B cell (primary cell): ENCODE measurements around the gene MED25.

Experiments
- EZH2 ChIP-seq: IDR thresholded peaks from 2 replicates; pipeline ENCODE4 v1.6.1; 2012; ENCODE audit warnings: borderline replicate concordance, low read depth, mild to moderate bottlenecking, moderate library complexity, low read length; ENCODE audit not compliant: insufficient read depth, poor library complexity, severe bottlenecking
- TF ChIP-seq, protein P1 (sequence below): fragments of 200-600 bp; IDR thresholded peaks from one replicate; pipeline ENCODE4 v1.8.0; 2022; ENCODE audit warnings: antibody characterized with exemption, mild to moderate bottlenecking

DNA sequence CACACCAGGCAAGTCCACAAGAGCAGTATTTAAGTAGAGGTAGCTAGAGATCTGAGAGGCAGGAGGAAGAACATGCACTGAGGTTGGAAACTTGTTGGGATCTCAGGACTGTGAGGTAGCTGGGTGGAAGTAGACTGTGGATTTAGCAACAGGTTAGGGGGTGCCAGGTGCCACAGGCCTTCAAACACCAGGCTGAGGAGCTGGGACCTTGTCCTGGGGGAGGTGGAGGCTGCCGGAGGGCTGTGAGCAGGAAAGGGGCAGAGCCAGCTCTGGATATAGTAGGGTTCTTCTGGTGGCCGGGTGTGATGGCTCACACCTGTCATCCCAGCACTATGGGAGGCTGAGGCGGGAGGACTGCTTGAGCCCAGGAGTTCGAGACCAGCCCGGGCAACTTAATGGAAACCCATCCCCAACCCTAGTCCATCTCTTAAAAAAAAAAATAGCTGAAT, 8.1 kb upstream of the MED25 start:
- TF ChIP-seq, protein P1, sequence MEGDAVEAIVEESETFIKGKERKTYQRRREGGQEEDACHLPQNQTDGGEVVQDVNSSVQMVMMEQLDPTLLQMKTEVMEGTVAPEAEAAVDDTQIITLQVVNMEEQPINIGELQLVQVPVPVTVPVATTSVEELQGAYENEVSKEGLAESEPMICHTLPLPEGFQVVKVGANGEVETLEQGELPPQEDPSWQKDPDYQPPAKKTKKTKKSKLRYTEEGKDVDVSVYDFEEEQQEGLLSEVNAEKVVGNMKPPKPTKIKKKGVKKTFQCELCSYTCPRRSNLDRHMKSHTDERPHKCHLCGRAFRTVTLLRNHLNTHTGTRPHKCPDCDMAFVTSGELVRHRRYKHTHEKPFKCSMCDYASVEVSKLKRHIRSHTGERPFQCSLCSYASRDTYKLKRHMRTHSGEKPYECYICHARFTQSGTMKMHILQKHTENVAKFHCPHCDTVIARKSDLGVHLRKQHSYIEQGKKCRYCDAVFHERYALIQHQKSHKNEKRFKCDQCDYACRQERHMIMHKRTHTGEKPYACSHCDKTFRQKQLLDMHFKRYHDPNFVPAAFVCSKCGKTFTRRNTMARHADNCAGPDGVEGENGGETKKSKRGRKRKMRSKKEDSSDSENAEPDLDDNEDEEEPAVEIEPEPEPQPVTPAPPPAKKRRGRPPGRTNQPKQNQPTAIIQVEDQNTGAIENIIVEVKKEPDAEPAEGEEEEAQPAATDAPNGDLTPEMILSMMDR: no peak
- no peak for TF ChIP-seq EZH2
